Measurements from ENCODE around the gene PHTF1.
"Not testable (repeated sequence)": the region's sequence is repeated elsewhere in the genome, so short reads cannot be mapped to it uniquely, and the experiment has no call there.

PHTF1 gene

DNA sequence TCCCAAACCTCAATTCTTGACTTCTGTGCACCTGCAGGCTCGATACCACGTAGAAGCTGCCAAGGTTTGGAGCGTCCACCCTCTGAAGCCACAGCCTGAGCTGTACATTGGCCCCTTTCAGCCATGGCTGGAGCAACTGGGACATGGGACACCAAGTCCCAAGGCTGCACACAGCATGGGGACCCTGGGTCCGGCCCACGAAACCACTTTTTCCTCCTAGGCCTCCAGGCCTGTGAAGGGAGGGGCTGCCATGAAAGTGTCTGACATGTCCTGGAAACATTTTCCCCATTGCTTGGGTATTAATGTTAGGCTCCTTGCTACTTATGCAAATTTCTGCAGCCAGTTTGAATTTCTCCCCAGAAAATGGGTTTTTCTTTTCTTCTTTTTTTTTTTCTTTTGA is 40.7 kb downstream of the PHTF1 start:
- not testable (repeated sequence) for DNase-seq (ENCODE audit: low read depth in 2 of 2)

- DNase-seq (ENCODE audit: low read depth in 2 of 2): not testable (repeated sequence)
Observed at GRCh38 chr1:113717506-113717905, 41.8 kb downstream of the PHTF1 start.

DNA sequence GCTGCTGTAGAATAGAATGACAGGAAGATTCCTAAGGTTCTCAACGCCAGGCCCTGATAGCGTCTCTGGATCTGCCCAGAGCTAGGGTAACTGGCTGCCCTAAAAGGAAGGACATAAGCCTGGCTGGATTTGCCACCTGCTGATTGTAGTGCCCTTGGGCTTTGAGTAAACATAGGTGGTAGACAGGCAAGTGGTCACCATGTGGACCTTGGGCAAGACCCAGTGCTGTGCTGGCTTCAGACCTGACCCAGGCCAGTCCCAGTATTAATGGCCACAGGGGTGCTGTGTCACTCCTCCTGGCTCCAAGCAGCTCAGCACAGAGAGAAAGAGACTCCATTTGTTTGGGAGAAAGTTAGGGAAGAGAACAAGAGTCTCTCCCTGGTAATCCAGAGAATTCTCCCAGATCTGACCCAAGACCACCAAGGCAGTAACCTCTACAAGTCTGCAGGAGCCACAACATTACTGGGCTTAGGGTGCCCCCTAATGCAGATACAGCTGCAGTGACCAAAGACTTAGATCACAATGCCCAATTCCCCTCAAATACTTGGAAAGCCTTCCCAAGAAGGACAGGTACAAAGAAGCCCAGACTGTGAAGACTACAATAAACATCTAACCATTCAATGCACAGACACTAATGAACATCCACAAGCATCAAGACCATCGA is 44.5 kb downstream of the PHTF1 start:
- no peak for DNase-seq (ENCODE audit: low read depth in 2 of 2)

DNA sequence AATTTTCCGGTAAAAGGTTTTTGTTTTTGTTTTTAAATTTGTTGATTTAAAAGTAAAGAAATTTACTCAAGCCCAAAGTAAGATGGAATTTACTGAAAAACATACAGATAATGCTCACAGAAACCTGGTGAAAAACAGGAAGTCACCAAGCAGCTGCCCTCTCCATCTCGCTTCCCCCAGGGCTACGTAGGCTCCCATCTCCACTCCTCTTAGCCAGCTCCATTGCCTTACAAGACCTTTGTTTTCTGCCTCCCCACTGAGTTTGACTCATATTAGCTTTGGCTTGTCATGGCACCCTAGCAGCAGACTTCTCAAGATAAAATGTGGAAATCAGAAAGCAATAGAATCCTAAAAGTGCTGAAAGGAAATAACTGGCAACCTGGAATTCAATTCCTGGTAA is 57.9 kb downstream of the PHTF1 start:
- no peak for DNase-seq (ENCODE audit: low read depth in 2 of 2)

DNA sequence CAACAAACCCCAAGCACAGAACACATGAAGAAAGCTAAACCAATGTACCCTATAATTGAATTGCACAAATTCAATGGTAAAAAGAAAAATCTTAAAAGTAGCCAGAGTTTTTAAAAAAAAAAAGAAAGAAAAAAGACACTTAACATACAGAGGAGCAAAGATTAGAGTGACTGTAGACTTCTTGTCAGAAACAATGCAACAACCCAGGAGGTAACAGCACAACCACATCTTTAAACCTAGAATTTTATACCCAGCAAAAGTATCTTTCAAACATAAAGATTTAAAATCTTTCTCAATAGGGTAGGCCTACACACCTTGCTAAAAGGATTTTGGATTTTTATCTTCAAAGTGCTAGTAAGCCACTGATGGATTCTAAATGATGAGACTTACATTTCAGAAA is 64.4 kb downstream of the PHTF1 start:
- DNase-seq (ENCODE audit: low read depth in 2 of 2): no peak

DNA sequence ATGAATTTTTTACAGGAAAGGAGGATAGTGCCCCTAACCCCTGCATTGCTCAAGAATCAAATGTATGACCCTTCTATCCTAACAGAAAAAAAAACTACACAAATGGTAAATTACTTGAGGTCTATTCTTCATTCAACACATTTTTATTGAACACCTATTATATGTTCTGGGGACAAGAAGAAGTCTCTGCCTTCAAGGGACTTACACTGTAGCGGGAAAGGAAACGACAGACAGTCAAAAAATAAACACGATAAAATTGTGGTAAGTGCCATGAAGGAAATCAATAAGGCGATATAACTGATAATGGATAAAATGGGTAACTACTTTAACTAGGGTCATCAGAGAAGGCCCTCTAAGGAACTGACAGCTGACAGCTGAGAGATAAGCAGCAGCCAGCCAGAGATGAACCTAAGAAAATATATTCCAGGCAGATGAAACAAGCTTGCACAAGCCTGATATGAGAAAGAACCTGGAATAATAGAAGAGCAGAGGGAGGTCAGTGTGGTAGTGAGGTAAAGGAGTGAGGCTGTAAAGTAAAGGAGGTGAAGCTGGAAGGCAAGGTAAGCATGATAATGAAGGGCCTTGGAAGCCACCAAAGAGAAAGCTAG is 66.4 kb downstream of the PHTF1 start:
- no peak for DNase-seq (ENCODE audit: low read depth in 2 of 2)

GRCh38 chr1:113692342-113692741 is 66.9 kb downstream of the PHTF1 start:
- no peak for DNase-seq (ENCODE audit: low read depth in 2 of 2)

GRCh38 chr1:113691184-113691583 is 68.1 kb downstream of the PHTF1 start:
- no peak for DNase-seq (ENCODE audit: low read depth in 2 of 2)

DNA sequence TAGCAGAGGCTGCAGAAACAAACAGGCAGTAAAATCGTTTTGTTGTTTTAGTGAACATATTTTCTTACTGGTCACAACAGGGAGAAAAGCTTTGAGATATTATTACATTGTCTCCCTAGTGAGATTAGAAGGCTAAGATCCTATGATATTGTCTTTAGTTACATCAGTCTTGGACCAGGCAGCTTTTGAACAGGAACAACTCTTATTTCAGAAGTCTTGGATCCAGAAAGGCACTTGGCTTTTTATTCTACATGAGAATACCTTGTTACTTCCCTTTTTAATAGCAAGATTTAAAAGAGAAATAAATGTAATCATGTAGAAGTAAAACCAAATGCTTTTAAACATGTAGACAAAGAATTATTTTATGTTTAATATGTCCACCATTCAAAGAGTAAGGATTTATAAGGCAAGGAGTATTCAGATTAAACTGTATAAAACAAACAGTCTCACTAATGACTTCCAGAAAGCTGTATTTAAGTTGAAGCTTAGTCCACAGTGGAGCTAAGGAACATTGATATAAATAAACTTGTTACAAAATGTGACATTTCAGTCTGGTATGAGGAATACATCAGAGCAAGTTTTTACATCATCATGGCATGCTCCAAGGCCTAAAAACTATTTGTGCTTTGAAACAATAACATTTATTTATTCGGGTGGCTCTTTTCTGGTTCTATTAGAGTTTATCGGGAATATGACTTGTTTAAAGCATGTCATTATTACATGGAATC is 72.2 kb downstream of the PHTF1 start:
- no peak for DNase-seq (ENCODE audit: low read depth in 2 of 2)

DNA sequence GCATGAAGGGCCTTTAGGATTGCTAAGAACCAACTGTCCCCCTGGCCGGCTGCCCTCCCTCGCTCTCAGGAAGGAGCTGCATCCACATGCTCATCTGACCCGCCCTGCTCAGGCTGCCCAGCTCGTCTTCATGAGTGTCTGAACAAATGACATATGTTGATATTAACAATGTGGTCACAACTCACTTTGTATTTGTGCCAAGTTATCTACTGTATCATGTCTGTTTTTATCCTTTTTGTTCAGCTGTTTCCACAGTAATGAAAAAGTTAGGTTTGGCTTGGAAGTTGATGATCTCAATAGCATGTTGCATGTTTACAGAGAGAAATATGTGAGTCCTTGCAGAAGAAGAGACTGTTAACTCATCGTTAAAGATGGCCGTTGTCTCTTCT is 75.1 kb downstream of the PHTF1 start:
- no peak for DNase-seq (ENCODE audit: low read depth in 2 of 2)

GRCh38 chr1:113683384-113684152 is 75.7 kb downstream of the PHTF1 start:
- DNase-seq (ENCODE audit: low read depth in 2 of 2): no peak

GRCh38 chr1:113681596-113682337 is 77.5 kb downstream of the PHTF1 start:
- no peak for DNase-seq (ENCODE audit: low read depth in 2 of 2)

- DNase-seq (ENCODE audit: low read depth in 2 of 2): no peak
Observed at GRCh38 chr1:113678159-113678469, 81.2 kb downstream of the PHTF1 start.

GRCh38 chr1:113677250-113678158 is 81.8 kb downstream of the PHTF1 start:
- DNase-seq (ENCODE audit: low read depth in 2 of 2): no peak

- DNase-seq (ENCODE audit: low read depth in 2 of 2): no peak
Observed at GRCh38 chr1:113676524-113676923, 82.8 kb downstream of the PHTF1 start.

DNA sequence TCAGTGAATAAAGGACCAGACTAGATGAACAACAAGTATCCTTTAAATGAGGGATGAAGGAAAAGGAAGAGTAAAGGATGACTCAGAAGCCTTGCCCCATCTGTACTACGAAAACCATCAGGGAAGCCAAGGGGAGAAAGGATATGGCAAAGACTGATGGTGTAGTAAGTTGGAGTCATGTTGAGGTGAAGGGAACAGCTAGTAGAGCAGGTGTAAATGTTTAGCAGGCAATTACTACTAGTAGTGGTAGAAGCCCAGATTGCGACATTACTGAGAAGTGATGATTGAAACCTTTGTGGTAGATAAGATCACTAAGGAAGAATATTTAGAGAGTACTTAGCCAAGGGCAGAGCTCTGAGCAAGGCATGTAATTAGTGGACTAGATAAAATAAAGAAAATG is 84.0 kb downstream of the PHTF1 start:
- DNase-seq (ENCODE audit: low read depth in 2 of 2): no peak

DNA sequence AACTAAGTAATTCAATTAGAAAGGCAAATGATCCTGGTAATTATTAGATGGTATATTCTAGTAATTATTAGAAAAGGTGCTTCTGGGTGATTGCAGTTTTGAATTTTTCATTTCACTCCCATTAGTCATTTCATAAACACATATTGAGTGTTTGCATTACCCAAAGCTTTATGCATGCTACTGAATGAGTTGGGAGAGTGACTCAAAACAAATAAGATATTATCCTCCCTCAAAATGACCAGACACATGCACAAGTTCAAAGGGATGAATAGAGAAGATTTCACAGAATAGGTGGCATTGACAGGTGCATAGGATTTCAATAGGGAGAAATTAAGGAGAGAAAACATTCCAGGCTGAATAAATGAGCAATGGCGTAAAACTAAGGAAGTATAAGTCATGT is 84.7 kb downstream of the PHTF1 start:
- DNase-seq (ENCODE audit: low read depth in 2 of 2): no peak

DNA sequence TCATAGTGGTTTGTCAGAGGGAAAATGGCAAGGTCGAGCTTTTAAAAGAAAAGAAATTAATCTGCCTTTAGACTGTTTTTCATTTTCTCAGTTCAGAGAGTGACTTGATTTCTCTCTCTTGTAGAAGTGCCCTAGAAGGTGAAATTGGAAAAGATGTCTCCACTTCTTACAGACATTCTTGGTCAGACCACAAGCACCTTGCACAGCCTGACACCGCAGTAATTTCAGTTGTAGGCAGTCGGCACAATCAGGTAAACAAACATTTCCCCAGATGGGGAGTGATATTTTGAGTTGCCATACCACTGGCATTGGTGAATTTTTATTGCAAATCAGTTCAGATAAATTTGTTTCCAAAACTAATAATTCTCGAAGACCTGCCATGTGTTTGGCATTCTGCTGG is 86.8 kb downstream of the PHTF1 start:
- no peak for DNase-seq (ENCODE audit: low read depth in 2 of 2)

DNA sequence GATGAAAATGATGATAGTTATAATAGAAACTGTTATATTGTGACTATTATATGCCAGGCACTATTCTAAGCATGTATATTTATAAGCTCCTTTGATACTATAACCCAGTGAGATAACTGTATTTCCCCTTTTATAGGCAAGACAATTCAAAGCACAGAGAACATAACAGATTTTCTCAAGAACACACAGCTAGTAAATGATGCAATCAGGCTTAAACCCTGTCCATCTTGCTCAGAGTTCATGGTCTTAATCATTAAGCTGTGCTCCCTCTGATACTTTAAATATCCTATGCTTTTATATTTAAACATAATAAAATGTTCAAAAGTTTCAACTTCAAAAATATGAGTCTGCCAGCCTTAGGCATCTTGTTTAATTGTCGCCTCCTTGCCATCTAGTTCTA is 88.6 kb downstream of the PHTF1 start:
- DNase-seq (ENCODE audit: low read depth in 2 of 2): no peak

- DNase-seq (ENCODE audit: low read depth in 2 of 2): no peak
Observed at GRCh38 chr1:113669988-113670387, 89.3 kb downstream of the PHTF1 start.

- DNase-seq (ENCODE audit: low read depth in 2 of 2): no peak
Observed at GRCh38 chr1:113666126-113666525, 93.2 kb downstream of the PHTF1 start.
